Muscle of leg (tissue), 11 donors: ENCODE data around the gene TREH. TPM values are rescaled to one million over a fixed set of nuclear protein-coding genes. Genes with fewer than 3 reads are reported as not detected.

Experiments used
- DNase-seq: peaks from one replicate; pipeline ENCODE4 v3.0.0; 2013
- H3K27ac ChIP-seq: one replicate; pipeline ENCODE4 v1.5.1; 2013; ENCODE audit warnings: mild to moderate bottlenecking, low read length, control low read depth
- H3K27me3 ChIP-seq: one replicate; pipeline ENCODE4 v1.6.1; 2013; ENCODE audit warnings: low read length; ENCODE audit not compliant: control insufficient read depth, insufficient read depth
- H3K36me3 ChIP-seq: one replicate; pipeline ENCODE4 v1.6.1; 2013; ENCODE audit warnings: low read length; ENCODE audit not compliant: control insufficient read depth, insufficient read depth
- H3K4me1 ChIP-seq: one replicate; pipeline ENCODE4 v1.6.1; 2013; ENCODE audit warnings: low read length; ENCODE audit not compliant: control insufficient read depth, insufficient read depth
- H3K4me3 ChIP-seq: one replicate; pipeline ENCODE4 v1.5.1; 2013; ENCODE audit warnings: low read length, control low read depth
- H3K9me3 ChIP-seq: replicated peaks from 2 replicates; pipeline ENCODE4 v1.6.1; 2013; ENCODE audit warnings: low read depth, low read length; ENCODE audit not compliant: control insufficient read depth
- WGBS: methylation state at CpG from one replicate; pipeline ENCODE4 v1.1.5; 2013; ENCODE audit warnings: missing lambda C conversion rate; ENCODE audit not compliant: insufficient coverage; 5-methylcytosine and 5-hydroxymethylcytosine counted together
- polyA plus RNA-seq, 8 donors: library from polyadenylated mRNA; unstranded; fragments of 120-200 nt; gene quantifications; one replicate each; pipeline versions ENCODE4 v1.2.1 to v1.2.3, GENCODE V29; 2013; ENCODE audit warnings: inconsistent platforms in 1 of 8, low replicate concordance in 1 of 8; ENCODE audit not compliant: insufficient read length in 8 of 8, insufficient read depth in 1 of 8
- total RNA-seq: library from RNA; stranded (reverse); fragments of 120-200 nt; gene quantifications from one replicate; pipeline ENCODE4 v1.2.4, GENCODE V29; 2013

TREH gene
- total and polyA plus RNA-seq, 9 donors: under 0.01 to 5.6 (median 0.22) TPM

DNA sequence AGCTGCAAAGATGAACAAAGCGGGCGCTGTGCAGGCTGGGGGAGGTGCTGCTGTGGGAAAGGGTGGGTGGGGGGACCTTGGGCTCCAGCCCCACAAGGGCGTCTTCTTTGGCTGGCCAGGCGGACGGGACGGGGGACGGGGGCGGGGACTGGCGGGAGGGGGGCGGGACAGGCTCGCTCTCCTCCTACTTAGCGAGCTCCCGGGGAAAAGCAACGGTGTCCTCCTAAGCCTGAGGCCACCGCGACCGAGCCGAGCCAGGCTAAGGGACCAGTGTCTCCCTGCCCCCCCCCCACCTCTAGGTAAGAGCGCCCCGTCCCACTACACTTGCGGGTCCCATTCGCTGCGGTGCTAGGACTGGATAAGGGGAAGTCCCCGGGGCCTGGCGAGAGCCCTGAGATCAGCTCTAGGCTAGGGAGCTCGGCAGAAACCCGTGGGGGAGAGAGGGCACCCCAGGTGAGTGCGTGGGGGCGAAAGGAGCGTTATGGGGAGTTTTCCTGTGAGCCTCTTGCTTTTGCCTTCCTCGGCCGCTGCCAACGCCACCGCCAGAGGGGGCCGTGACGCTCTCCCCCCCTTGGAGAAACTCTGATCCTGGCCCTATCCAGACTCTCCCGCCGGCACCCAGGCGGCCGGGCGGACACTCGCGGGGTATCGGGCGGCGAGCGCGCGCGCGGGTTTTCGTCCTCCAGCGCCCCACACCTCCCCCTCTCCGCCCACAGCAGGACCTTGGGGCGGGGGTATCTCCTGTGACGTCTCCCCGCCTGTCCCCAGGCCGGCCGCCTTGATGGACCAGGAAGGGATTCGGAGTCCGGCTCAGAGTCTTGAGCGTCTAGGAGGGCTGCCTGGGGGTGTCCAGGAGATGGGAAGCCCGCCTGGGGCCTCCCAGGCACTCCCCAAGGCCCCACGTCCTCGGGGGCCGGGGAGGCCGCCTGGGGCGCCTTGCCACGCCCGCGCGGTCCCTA is 71.8 kb downstream of the TREH start, which contains the start of gene PHLDB1:
Gene PHLDB1, plus strand, starts transcription at position 215 of the 959 bp plus-strand sequence. CDS start 6,222 bp downstream, outside the sequence.
- Histone ChIP-seq H3K27ac (peak within 1 kb of the TSS; percentile 94), H3K9me3 (no peaks in the 10 kb centered on the region), H3K36me3 (peaks cover 4% of the 10 kb centered on the region), H3K27me3 (peaks cover 22% of the 10 kb centered on the region), H3K4me3 (peak within 1 kb of the TSS; percentile 84), H3K4me1 (peaks cover 64% of the 10 kb centered on the region)
- WGBS: 1% methylated on average over 54 of the region's 72 CpGs
- peak; percentile 83 for DNase-seq

Other genes with a start within 250 kb of the TREH start
- gene KMT2A, start 243.2 kb downstream of the TREH start, total RNA-seq: 27.2 TPM
- 10 to 100 TPM; 20.9 to 32.0 (median 26.3) TPM for gene KMT2A, start 243.2 kb downstream of the TREH start, polyA plus RNA-seq
- gene TTC36, start 152.2 kb downstream of the TREH start, total RNA-seq: 1.1 TPM
- gene TTC36, start 152.2 kb downstream of the TREH start, polyA plus RNA-seq: 1 to 10 TPM; 1.2 to 3.2 (median 2.3) TPM
- 14.2 TPM for gene TMEM25, start 148.5 kb downstream of the TREH start, total RNA-seq
- gene TMEM25, start 148.5 kb downstream of the TREH start, polyA plus RNA-seq: 10 to 100 TPM; 15.3 to 22.0 (median 16.5) TPM
- gene IFT46, start 113.7 kb downstream of the TREH start, total RNA-seq: 19.9 TPM
- gene IFT46, start 113.7 kb downstream of the TREH start, polyA plus RNA-seq: 10 to 100 TPM; 13.7 to 22.2 (median 19.1) TPM
- 86.4 TPM for gene ARCN1, start 107.2 kb downstream of the TREH start, total RNA-seq
- 100 to 1,000 TPM; 113 to 182 (median 134) TPM for gene ARCN1, start 107.2 kb downstream of the TREH start, polyA plus RNA-seq
- gene PHLDB1, start 72.0 kb downstream of the TREH start, total RNA-seq: 52.5 TPM
- gene PHLDB1, start 72.0 kb downstream of the TREH start, polyA plus RNA-seq: 100 to 1,000 TPM in 2 of 8 donors, 10 to 100 TPM in 6; 76.2 to 125 (median 95.5) TPM
- 91.4 TPM for gene DDX6, start 111.5 kb upstream of the TREH start, total RNA-seq
- 10 to 100 TPM; 56.4 to 89.3 (median 70.5) TPM for gene DDX6, start 111.5 kb upstream of the TREH start, polyA plus RNA-seq
- gene CXCR5, start 204.2 kb upstream of the TREH start, total RNA-seq: under 0.01 TPM
- gene CXCR5, start 204.2 kb upstream of the TREH start, polyA plus RNA-seq: under 1 TPM in 2 of 8 donors, not detected in 6; 0.07 to 0.14 TPM
- gene BCL9L, start 246.3 kb upstream of the TREH start, total RNA-seq: 24.6 TPM
- gene BCL9L, start 246.3 kb upstream of the TREH start, polyA plus RNA-seq: 100 to 1,000 TPM in 1 of 8 donors, 10 to 100 TPM in 7; 43.3 to 102 (median 66.8) TPM